ENCODE data around the gene HES6. TPM values are rescaled to one million over a fixed set of nuclear protein-coding genes. Genes with fewer than 3 reads are reported as not detected.

Gene HES6
- total and polyA plus RNA-seq, 10 of the 15 experiments (the other 5 are each of a cell fraction or from before 2014, with no cell fraction given): 0.11 to 1.7 (median 0.83) TPM

DNA sequence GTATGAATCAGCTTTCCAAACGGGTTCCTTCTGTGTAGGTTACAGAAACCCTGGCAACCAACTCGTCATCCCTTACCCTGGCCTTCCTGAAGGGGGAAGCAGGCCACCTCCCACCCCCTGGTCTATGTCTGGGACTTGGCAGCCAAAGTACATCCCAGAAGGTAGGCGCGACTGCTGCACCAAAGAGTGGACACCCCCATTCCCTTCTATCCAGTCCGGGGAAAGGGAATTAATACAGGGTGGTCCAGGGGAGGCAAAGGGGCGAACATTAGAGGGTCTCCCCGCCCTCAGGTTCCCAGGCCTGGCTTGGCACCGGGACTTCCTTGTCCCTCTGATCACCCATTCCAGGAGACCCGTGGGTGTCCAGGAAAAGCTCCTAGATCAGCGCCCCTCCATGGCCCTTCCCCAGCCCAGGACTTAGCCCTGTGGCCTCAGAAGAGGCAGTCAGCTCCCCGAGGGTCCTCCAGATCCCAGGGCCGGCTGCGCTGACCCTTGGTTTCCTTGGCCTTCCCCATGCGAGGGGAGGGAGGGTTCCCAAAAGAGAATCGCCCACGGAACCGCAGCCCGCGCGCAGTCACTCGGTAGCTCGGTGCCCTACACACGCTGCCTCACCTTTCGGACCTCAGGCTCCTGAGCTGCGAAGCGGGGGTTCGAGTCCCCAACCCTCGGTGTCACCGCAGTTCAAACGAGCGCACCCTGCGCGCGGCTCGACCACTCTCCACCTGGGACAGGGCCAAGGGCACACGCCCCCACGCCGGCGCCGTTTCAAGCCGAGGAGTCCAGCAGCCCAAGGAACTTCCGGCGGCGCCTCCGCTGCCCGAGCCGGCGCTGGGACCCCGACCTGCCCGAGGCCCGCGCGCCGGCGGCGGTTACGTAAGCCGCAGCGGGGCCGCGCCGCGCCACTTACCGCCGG lies 48.2 kb upstream of the HES6 start, which contains the start of gene PER2 (continued):
- TF ChIP-seq MLLT1 (IDR thresholded peaks at IDR 0.05) (no peak), GABPA (IDR thresholded peaks at IDR 0.05; ENCODE audit: low read depth) (no peak), JUNB (IDR thresholded peaks at IDR 0.05) (no peak), POLR2A (IDR thresholded peaks at IDR 0.05; ENCODE audit: low read depth, low read length) (no peak), CREB1 (IDR thresholded peaks at IDR 0.05; ENCODE audit: low read depth) (peak; percentile 43; the same call in 1 of the 2 replicates), ZNF207 (IDR thresholded peaks at IDR 0.05; ENCODE audit: borderline replicate concordance) (no peak), STAT3 (IDR thresholded peaks at IDR 0.05; ENCODE audit: low read depth, low read length) (no peak), BMI1 (IDR thresholded peaks at IDR 0.05; ENCODE audit: borderline replicate concordance) (no peak), ZNF217 (IDR thresholded peaks at IDR 0.05) (no peak), KAT2A (conservative IDR thresholded peaks at IDR 0.05; ENCODE audit: control insufficient read depth, low read depth, low read length) (no peak)

Data from GM12878 (cell line).